Esophagus mucosa (tissue), 1 donor: ENCODE data around the gene MAST4. TPM values are rescaled to one million over a fixed set of nuclear protein-coding genes. Genes with fewer than 3 reads are reported as not detected.

Source experiments
- ATAC-seq: fragments of 200-7000 bp; cut with Tn5 transposase; one replicate; pipeline ENCODE4 v1.9.1; 2020
- total RNA-seq: library from RNA; stranded (reverse); gene quantifications from one replicate; pipeline ENCODE4 v1.2.4, GENCODE V29; 2023
- donor health status: DM: yes; HTN: yes; CAD: no.

Gene MAST4
- total RNA-seq, 1 donor from 2014 or later: 106 TPM

GRCh38 chr5:67142816-67143215, 546.6 kb downstream of the MAST4 start:
- no peak for ATAC-seq

GRCh38 chr5:67143549-67143948, 547.4 kb downstream of the MAST4 start:
- no peak for ATAC-seq

GRCh38 chr5:67144183-67144639, 548.0 kb downstream of the MAST4 start:
- no peak for ATAC-seq

GRCh38 chr5:67146574-67146973, 550.4 kb downstream of the MAST4 start:
- ATAC-seq: no peak

- ATAC-seq: no peak
Observed at GRCh38 chr5:67146981-67147380, 550.8 kb downstream of the MAST4 start.

- no peak for ATAC-seq
Observed at GRCh38 chr5:67147760-67148159, 551.6 kb downstream of the MAST4 start.

GRCh38 chr5:67149057-67149950, 553.1 kb downstream of the MAST4 start:
- no peak for ATAC-seq

- ATAC-seq: no peak
Observed at GRCh38 chr5:67149951-67150523, 553.8 kb downstream of the MAST4 start.

GRCh38 chr5:67152400-67152799, 556.2 kb downstream of the MAST4 start:
- ATAC-seq: no peak

- no peak for ATAC-seq
Observed at GRCh38 chr5:67153292-67153691, 557.1 kb downstream of the MAST4 start.

GRCh38 chr5:67154556-67155206, 558.5 kb downstream of the MAST4 start:
- no peak for ATAC-seq

GRCh38 chr5:67156976-67157583, 560.9 kb downstream of the MAST4 start:
- ATAC-seq: peak; percentile 27

GRCh38 chr5:67160272-67160671, 564.1 kb downstream of the MAST4 start:
- no peak for ATAC-seq

GRCh38 chr5:67160985-67161384, 564.8 kb downstream of the MAST4 start:
- peak; percentile 74 for ATAC-seq

- no peak for ATAC-seq
Observed at GRCh38 chr5:67161767-67162166, 565.6 kb downstream of the MAST4 start.

GRCh38 chr5:67163231-67163756, 567.1 kb downstream of the MAST4 start:
- no peak for ATAC-seq

- no peak for ATAC-seq
Observed at GRCh38 chr5:67163863-67164595, 567.8 kb downstream of the MAST4 start.

- no peak for ATAC-seq
Observed at GRCh38 chr5:67164856-67165525, 568.8 kb downstream of the MAST4 start.

GRCh38 chr5:67165526-67166459, 569.6 kb downstream of the MAST4 start:
- peak; percentile 84 for ATAC-seq
